H1 (cell line): Measurements from ENCODE around the gene MYO18A. TPM values are rescaled to one million over a fixed set of nuclear protein-coding genes. Genes with fewer than 3 reads are reported as not detected.

Experiments used
- CTCF ChIA-PET: fragments of 300-600 bp; sonication (Branson Sonifier 250); formaldehyde crosslinking; loops from one replicate; lab custom pipeline; 2021; ENCODE audit not compliant: partially characterized antibody; lab: Charles Lee
- POLR2A ChIA-PET: fragments of 300-600 bp; sonication (Branson Sonifier 250); formaldehyde crosslinking; loops from one replicate; lab custom pipeline; 2021; ENCODE audit warnings: inconsistent platforms; ENCODE audit not compliant: partially characterized antibody; lab: Charles Lee
- DNase-seq, 2 experiments: peaks; one replicate each; pipeline versions ENCODE4 v3.0.0 to v3.0.0-alpha.2; 2010 to 2022; ENCODE audit warnings: low spot score in 2 of 2, low read depth in 1 of 2, mixed read lengths in 1 of 2
- FAIRE-seq: peaks from 2 replicates; lab custom pipeline; 2011; peaks lifted over from hg19 to GRCh38; lab: Jason Lieb, UNC
- H2AFZ ChIP-seq: 2 replicates; pipeline ENCODE4 v1.8.1; 2012; ENCODE audit warnings: low read length, inconsistent platforms
- H2AK5ac ChIP-seq: 2 replicates; pipeline ENCODE4 v1.6.1; 2013; ENCODE audit warnings: low read depth, low read length
- H2BK120ac ChIP-seq: replicated peaks from 2 replicates; pipeline ENCODE3; 2013; ENCODE audit warnings: low read depth, low read length, inconsistent platforms
- H2BK12ac ChIP-seq: 2 replicates; pipeline ENCODE4 v1.6.1; 2013; ENCODE audit warnings: low read depth, low read length
- H2BK15ac ChIP-seq: 2 replicates; pipeline ENCODE4 v1.6.1; 2013; ENCODE audit warnings: low read length
- H2BK20ac ChIP-seq: 2 replicates; pipeline ENCODE4 v1.6.1; 2013; ENCODE audit warnings: low read length
- H2BK5ac ChIP-seq: 2 replicates; pipeline ENCODE4 v1.6.1; 2013; ENCODE audit warnings: low read depth, low read length
- H3K14ac ChIP-seq: 2 replicates; pipeline ENCODE4 v1.6.1; 2013; ENCODE audit warnings: inconsistent platforms; ENCODE audit not compliant: insufficient read length
- H3K18ac ChIP-seq: 2 replicates; pipeline ENCODE4 v1.6.1; 2013; ENCODE audit warnings: low read length; ENCODE audit errors: extremely low read depth
- H3K23ac ChIP-seq: 2 replicates; pipeline ENCODE4 v1.6.1; 2013; ENCODE audit warnings: inconsistent platforms; ENCODE audit not compliant: insufficient read length
- H3K23me2 ChIP-seq: 2 replicates; pipeline ENCODE4 v1.6.1; 2013; ENCODE audit warnings: low read depth, low read length
- H3K27ac ChIP-seq: 2 replicates; pipeline ENCODE4 v1.6.1; 2011; ENCODE audit warnings: low read depth, low read length, inconsistent platforms
- H3K27me3 ChIP-seq, 4 experiments: replicated peaks in 1 of 4; 1 replicate in 1 of 4; 2 replicates in 3 of 4; pipeline versions ENCODE4 v1.6.1 to v1.8.1; 2011 to 2013; ENCODE audit warnings: low read length in 3 of 4, mild to moderate bottlenecking in 3 of 4, inconsistent platforms in 2 of 4, mixed read lengths in 2 of 4, moderate library complexity in 1 of 4; ENCODE audit not compliant: control insufficient read depth in 3 of 4, insufficient read depth in 3 of 4; ENCODE audit errors: extremely low read depth in 1 of 4
- H3K36me3 ChIP-seq, 4 experiments: 2 replicates each; pipeline versions ENCODE4 v1.6.1 to v1.8.1; 2011 to 2013; ENCODE audit warnings: mild to moderate bottlenecking in 4 of 4, low read length in 3 of 4, moderate library complexity in 2 of 4, control low read depth in 1 of 4, inconsistent platforms in 1 of 4; ENCODE audit not compliant: insufficient read depth in 4 of 4, control insufficient read depth in 2 of 4
- H3K4ac ChIP-seq: replicated peaks from 2 replicates; pipeline ENCODE3; 2013; ENCODE audit warnings: low read length, low read depth, mixed read lengths, inconsistent platforms; ENCODE audit not compliant: insufficient read length
- H3K4me1 ChIP-seq, 4 experiments: replicated peaks in 1 of 4; 1 replicate in 1 of 4; 2 replicates in 3 of 4; pipeline versions ENCODE4 v1.6.1 to v1.8.1; 2011 to 2013; ENCODE audit warnings: low read length in 3 of 4, inconsistent platforms in 2 of 4, mixed read lengths in 1 of 4; ENCODE audit not compliant: insufficient read depth in 4 of 4, control insufficient read depth in 3 of 4
- H3K4me2 ChIP-seq, 2 experiments: 2 replicates each; pipeline versions ENCODE4 v1.6.1 to v1.8.1; 2011 to 2013; ENCODE audit warnings: low read depth in 2 of 2, low read length in 2 of 2, control low read depth in 1 of 2, inconsistent platforms in 1 of 2, mild to moderate bottlenecking in 1 of 2; ENCODE audit not compliant: insufficient read depth in 1 of 2
- H3K4me3 ChIP-seq, 4 experiments: fragments of 200-600, 300-600 bp in 1 of 4; sonication (generic), shearing (Covaris generic), sonication (Bioruptor Twin) in 1 of 4; 2 replicates each; pipeline versions ENCODE4 v1.5.1 to v1.8.1; 2011 to 2016; ENCODE audit warnings: low read length in 4 of 4, low read depth in 3 of 4, control low read depth in 2 of 4, inconsistent platforms in 2 of 4, mild to moderate bottlenecking in 2 of 4, mixed read lengths in 1 of 4, moderate library complexity in 1 of 4; ENCODE audit not compliant: insufficient read depth in 2 of 4; ENCODE audit errors: extremely low read depth in 1 of 4
- H3K56ac ChIP-seq: replicated peaks from 2 replicates; pipeline ENCODE3; 2013; ENCODE audit warnings: low read depth, mild to moderate bottlenecking, mixed read lengths, low read length, inconsistent platforms; ENCODE audit not compliant: insufficient read length
- H3K79me1 ChIP-seq: 2 replicates; pipeline ENCODE4 v1.6.1; 2013; ENCODE audit warnings: low read depth, low read length, control low read depth
- H3K79me2 ChIP-seq, 2 experiments: 2 replicates each; pipeline versions ENCODE4 v1.6.1 to v1.8.1; 2012 to 2013; ENCODE audit warnings: low read length in 2 of 2, mild to moderate bottlenecking in 2 of 2, inconsistent platforms in 1 of 2; ENCODE audit not compliant: insufficient read depth in 2 of 2, control insufficient read depth in 1 of 2
- H3K9ac ChIP-seq, 4 experiments: replicated peaks in 1 of 4; 1 replicate in 1 of 4; 2 replicates in 3 of 4; pipeline versions ENCODE4 v1.6.1 to v1.8.1; 2011 to 2013; ENCODE audit warnings: low read depth in 3 of 4, low read length in 3 of 4, control low read depth in 2 of 4, mild to moderate bottlenecking in 2 of 4, moderate library complexity in 2 of 4, inconsistent platforms in 1 of 4; ENCODE audit errors: extremely low read depth in 1 of 4
- H3K9me3 ChIP-seq, 2 experiments: 2 replicates each; pipeline versions ENCODE4 v1.6.1 to v1.8.1; 2012 to 2013; ENCODE audit warnings: mild to moderate bottlenecking in 2 of 2, moderate library complexity in 2 of 2, control low read depth in 1 of 2, inconsistent platforms in 1 of 2, low read depth in 1 of 2, low read length in 1 of 2, mixed read lengths in 1 of 2; ENCODE audit not compliant: insufficient read depth in 2 of 2
- H4K20me1 ChIP-seq, 2 experiments: replicated peaks in 1 of 2; 2 replicates each; pipeline versions ENCODE3 to v1.8.1; 2011 to 2013; ENCODE audit warnings: inconsistent platforms in 2 of 2, low read length in 2 of 2, mild to moderate bottlenecking in 1 of 2; ENCODE audit not compliant: insufficient read depth in 2 of 2, control insufficient read depth in 1 of 2
- H4K5ac ChIP-seq: 2 replicates; pipeline ENCODE4 v1.6.1; 2013; ENCODE audit warnings: low read length, low read depth, mixed read lengths, inconsistent platforms; ENCODE audit not compliant: insufficient read length
- H4K8ac ChIP-seq: 2 replicates; pipeline ENCODE4 v1.8.0; 2013; ENCODE audit warnings: mild to moderate bottlenecking, moderate library complexity, low read length, inconsistent platforms; ENCODE audit not compliant: insufficient read depth; ENCODE audit errors: extremely low read depth
- H4K91ac ChIP-seq: replicated peaks from 2 replicates; pipeline ENCODE3; 2013; ENCODE audit warnings: low read length, mixed read lengths, inconsistent platforms; ENCODE audit not compliant: insufficient read length
- SIN3A ChIP-seq, 2 experiments: IDR thresholded peaks in 1 of 2; conservative IDR thresholded peaks in 1 of 2; 2 replicates each; pipeline ENCODE4 v1.6.1; 2011 to 2012; ENCODE audit warnings: low read length in 2 of 2, improper control_type of control experiment in 1 of 2, low read depth in 1 of 2, mild to moderate bottlenecking in 1 of 2
- WGBS, 2 experiments: shearing (Covaris generic) in 1 of 2; methylation state at CpG; one replicate each; pipeline versions ENCODE4 v1.1.6 to v1.1.7; 2013 to 2015; ENCODE audit warnings: low lambda C conversion rate in 2 of 2, mixed read lengths in 2 of 2, inconsistent platforms in 1 of 2, low coverage in 1 of 2, missing lambda C conversion rate in 1 of 2; ENCODE audit not compliant: insufficient replicate concordance in 2 of 2, insufficient coverage in 1 of 2, insufficient read length in 1 of 2; ENCODE audit errors: extremely low coverage in 1 of 2, missing lambda C conversion rate in 1 of 2; 5-methylcytosine and 5-hydroxymethylcytosine counted together
- polyA plus RNA-seq, 7 experiments: library from polyadenylated mRNA; depleted of rRNA in 3 of 7; stranded (reverse) in 5 of 7; unstranded in 2 of 7; fragments of >200 nt in 5 of 7; fragments of 200-250 nt in 2 of 7; gene quantifications; 1 replicate in 5 of 7; 2 replicates in 1 of 7; 4 replicates in 1 of 7; pipeline versions ENCODE4 v1.2.1 to v1.2.3, GENCODE V29; 2011 to 2013; ENCODE audit warnings: missing spikeins in 2 of 7, mixed read lengths in 2 of 7
- total RNA-seq: library from RNA; stranded (reverse); fragmentation: NEBNext Ultra II Directional; extraction: Animal tissue kit (Norgen Biotek cat#: 25700); gene quantifications from 2 replicates; pipeline ENCODE4 v1.2.1, GENCODE V29; 2021

Gene MYO18A
- total and polyA plus RNA-seq, 2 of the 8 experiments (the other 6 are each of a cell fraction or from before 2014, with no cell fraction given) = 7.6 to 43.8 TPM

GRCh38 chr17:29125651-29126050 is 54.5 kb downstream of the MYO18A start:
- H4K5ac ChIP-seq = no peak overlapping the region
- ChIA-PET POLR2A (interaction anchor here (0.5 to 0.7 kb wide), 2 partner anchors 14 to 293 kb away, joined by 3 to 4 read pairs; no protein-coding TSS in a partner anchor), CTCF (interaction anchor here (0.5 to 17.2 kb wide), 13 partner anchors 9 to 164 kb away, joined by 3 to 511 read pairs (median 4); no protein-coding TSS in a partner anchor)
- no peak overlapping the region for H3K56ac ChIP-seq
- H3K4me1 ChIP-seq = peaks cover 0 to 7% (median 2%) of the 10 kb centered on the region in 4 experiments; a peak in 3 of 7 replicates
- no peak overlapping the region for H4K8ac ChIP-seq
- H2BK20ac ChIP-seq = no peak overlapping the region
- H4K20me1 ChIP-seq = peaks cover 0 to 3% of the 10 kb centered on the region in 2 experiments
- no peak overlapping the region for H3K4ac ChIP-seq
- no peak overlapping the region for H3K18ac ChIP-seq
- no peak overlapping the region for H3K4me2 ChIP-seq
- no peak overlapping the region for H3K4me3 ChIP-seq
- H3K23ac ChIP-seq = no peak overlapping the region
- 90% methylated on average over 9 of the region's 9 CpGs; no CpG with 5 or more reads in 1 of the 2 experiments for WGBS, 2 experiments
- H3K36me3 ChIP-seq = no peaks in the 10 kb centered on the region; a peak in 1 of 8 replicates
- DNase-seq = no peak
- no peaks in the 10 kb centered on the region for H3K9me3 ChIP-seq
- no peak overlapping the region for H3K14ac ChIP-seq
- no peaks in the 10 kb centered on the region for H3K27me3 ChIP-seq
- no peak overlapping the region for H2BK12ac ChIP-seq
- H3K79me2 ChIP-seq = no peaks in the 10 kb centered on the region
- H2BK5ac ChIP-seq = no peak overlapping the region; the same call in 1 of the 2 replicates
- H2BK120ac ChIP-seq = no peak overlapping the region
- H2AK5ac ChIP-seq = no peak overlapping the region
- no peak overlapping the region for H4K91ac ChIP-seq
- FAIRE-seq = no peak
- H3K9ac ChIP-seq = no peak overlapping the region
- no peak overlapping the region for H2AFZ ChIP-seq
- H3K27ac ChIP-seq = no peak overlapping the region
- H2BK15ac ChIP-seq = no peak overlapping the region
- H3K79me1 ChIP-seq = no peaks in the 10 kb centered on the region; the same call in 1 of the 2 replicates
- H3K23me2 ChIP-seq = no peaks in the 10 kb centered on the region
- no peak for TF ChIP-seq SIN3A (conservative IDR thresholded peaks at IDR 0.05 in 1 of 2, IDR thresholded peaks at IDR 0.05 in 1 of 2; ENCODE audit: low read depth in 1 of 2, low read length in 2 of 2)
